Activated gamma-delta T cell (primary cell): ENCODE results near the gene PTPRS.

Experiments used
- DNase-seq: peaks from one replicate; lab custom pipeline; 2025; lab: John Stamatoyannopoulos, UW

PTPRS gene

DNA sequence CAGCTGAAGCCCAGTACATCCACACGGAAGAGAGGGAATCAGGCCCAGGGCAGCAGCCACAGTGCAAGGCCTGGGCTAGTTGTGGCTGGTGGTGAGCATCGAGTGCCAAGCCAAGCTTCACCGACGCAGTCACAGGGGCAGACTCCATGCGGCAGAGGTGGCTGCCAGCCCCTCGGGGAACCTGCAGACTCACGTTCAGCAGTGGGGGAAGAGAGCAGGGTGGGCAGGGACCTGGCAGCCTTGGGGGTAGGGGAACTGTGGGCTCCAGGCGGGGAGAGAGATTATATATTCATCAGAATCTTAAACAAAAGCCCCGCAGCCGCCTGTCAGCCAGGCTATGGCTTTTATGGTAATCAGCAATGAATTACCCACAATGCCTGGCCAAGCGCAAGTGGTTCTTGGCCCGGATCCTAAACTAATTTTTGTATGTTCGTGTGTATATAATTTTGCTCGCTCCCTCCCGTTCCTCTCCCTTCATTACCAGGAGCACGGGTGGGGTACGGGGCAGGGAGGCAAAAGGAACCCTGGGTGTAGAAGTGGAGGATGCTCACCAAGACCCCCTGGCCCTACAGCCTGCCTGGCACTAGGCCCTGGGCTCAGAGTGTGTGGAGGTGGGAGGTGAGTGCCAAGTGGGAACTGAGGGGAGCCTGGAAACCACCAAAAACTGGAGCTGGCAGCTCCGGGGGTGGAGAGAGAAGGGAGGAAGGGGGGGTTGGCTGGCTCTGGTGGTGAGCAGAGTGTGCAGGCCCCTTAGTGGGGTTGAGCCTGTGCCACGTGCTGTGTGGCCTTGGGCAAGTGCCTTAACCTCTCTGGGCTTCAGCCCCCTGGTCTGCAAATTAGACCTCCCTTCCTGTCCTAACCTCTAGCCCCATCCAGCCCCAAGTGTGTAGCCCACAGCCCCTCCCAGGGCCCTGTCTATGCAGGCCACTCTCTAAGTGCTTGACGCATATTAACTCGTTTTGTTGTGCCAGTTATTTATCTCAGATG lies 31.9 kb downstream of the PTPRS start:
- DNase-seq = no peak

DNA sequence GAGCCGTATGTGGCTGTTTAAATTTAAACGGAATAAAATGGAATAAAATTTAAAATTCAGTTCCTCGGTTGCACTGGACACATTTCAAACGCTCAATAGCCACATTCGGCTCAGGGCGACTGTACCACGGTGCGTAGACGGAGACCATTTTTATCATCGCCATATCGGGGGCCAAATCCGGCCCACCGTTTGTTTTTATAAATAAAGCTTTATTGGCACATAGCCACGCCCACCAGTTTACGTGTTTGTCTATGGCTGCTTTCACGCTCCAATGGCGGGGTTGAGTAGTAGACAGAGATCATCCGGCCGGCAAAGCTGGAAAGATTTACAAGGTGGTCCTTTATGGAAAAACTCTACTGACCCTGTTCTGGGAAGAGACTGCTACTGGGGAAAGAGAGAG lies 33.0 kb downstream of the PTPRS start:
- DNase-seq = no peak

DNA sequence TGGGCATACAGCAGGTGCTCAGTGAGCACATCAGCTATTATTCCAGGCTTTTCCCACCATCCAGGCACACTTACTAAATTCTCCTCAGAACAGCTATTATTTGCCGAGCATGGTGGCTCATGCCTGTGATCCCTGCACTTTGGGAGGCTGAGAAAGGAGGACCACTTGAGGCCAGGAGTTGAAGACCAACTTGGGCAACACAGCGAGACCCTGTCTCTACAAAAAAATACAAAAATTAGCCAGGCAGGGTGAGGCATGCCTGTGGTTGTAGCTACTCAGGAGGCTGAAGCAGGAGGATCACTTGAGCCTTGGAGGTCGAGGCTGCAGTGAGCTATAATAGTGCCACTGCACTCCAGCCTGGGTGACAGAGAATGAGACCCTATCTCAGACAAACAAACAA lies 35.4 kb downstream of the PTPRS start:
- DNase-seq = no peak

DNA sequence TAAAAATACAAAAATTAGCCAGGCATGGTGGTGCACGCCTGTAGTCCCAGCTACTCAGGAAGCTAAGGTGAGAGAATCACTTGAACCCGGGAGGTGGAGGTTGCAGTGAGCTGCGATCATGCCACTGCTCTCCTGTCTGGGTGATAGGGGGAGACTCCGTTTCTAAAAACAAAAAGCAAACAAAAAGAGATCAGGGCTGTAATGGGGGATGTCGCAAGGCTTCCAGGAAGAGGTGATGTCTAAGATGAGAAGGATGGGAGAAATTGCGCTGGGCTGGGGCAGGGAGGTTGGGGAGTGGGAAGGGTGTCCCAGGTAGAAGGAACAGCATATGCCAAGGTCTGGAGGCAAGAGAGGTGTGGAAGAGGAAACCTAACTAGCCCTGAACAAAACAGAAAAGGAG lies 36.1 kb downstream of the PTPRS start:
- DNase-seq = no peak

DNA sequence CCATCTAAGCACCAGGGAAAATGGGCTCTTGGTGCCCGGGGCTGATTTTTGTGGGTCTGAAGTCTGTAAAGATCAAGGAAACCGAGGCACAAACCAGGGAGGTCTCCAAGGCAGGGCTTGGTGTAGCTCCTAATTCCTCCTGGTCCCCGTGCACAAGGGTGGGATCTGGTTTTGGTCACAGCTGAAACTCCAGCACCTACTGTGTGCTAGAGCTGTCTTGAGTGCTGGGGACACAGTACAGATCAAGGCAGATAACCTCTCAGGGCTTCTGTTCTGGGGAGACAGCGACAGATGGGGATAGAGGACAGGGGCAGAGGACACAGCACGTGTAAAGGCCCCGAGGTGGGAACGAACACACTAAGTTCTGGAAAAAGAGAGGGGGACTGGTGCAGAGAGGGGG lies 37.4 kb downstream of the PTPRS start:
- DNase-seq = no peak

DNA sequence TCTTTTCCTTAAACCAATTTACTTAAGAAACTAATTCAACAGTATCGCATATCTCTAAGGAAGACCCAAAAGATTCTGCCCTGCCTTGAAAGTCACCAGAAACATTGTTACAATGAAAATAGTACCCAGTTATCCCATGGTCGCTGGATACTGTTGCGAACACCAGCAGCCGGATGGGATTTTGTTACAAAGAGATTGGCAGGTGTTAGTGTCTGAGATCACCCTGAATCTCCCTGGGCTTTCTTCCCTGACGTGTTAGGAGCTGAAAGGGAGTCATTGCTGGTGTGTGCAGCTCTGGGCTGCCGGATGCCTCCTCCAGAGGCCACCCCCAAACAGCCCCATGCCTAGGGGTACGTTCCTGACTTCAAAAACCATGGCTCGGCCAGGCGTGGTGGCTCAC lies 38.2 kb downstream of the PTPRS start:
- DNase-seq = no peak

DNA sequence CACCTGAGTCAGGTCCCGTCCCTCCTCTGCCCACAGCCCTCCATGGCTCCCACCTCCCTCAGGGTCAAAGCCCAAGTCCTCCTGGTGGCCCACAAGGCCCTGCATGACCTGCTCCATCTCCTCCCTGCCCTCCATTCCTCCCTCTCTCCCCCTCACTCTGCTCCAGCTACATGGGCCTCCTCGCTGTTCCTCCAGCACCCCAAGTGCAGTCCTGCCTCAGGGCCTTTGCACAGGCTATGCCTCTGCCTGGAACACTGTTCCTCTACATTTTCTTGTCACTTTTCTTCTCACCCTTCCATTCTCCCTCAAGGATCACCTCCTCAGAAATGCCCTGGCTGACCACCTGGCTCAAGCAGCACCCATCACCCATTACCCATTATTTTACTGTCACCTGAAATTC lies 41.5 kb downstream of the PTPRS start:
- DNase-seq = no peak

DNA sequence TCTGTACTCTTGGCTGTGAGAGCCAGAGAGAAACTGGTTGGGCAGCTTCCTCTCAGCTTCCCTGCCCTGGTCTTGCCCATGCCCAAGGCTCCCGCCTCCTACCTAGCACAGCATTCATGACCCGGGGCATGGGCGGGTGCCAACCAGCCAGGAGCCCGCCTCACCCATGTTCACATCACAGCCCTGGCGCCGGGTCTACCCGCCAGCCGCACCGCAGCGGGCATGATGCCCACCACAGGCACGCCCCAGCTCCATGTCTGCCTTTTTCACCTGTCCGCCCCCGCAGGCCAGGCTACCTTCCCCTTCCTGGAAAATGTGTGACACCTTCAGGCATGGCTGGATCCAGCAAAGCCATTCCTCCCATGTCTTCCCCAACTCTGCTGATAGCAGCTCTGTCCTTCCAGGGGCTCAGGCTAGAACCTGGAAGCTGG lies 42.1 kb downstream of the PTPRS start:
- DNase-seq = no peak

DNA sequence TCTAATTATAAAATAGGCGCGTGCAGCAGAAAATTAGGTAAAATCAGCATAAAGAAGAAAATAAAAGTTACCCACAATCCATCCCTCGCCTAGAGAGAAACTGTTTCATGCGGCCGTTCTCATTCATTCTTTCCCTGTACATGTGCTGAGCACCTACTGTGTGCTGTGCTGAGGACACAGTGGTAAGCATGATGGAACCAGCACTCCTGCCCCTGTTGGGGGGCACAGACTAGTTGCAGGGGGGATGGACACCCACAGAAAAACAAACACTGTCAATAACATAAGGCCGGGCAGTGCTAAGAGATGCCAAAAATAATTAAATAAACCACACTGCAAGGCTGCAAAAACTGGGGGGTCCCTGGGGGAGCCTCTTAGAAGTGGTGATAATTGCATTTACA lies 43.3 kb downstream of the PTPRS start:
- no peak for DNase-seq

DNA sequence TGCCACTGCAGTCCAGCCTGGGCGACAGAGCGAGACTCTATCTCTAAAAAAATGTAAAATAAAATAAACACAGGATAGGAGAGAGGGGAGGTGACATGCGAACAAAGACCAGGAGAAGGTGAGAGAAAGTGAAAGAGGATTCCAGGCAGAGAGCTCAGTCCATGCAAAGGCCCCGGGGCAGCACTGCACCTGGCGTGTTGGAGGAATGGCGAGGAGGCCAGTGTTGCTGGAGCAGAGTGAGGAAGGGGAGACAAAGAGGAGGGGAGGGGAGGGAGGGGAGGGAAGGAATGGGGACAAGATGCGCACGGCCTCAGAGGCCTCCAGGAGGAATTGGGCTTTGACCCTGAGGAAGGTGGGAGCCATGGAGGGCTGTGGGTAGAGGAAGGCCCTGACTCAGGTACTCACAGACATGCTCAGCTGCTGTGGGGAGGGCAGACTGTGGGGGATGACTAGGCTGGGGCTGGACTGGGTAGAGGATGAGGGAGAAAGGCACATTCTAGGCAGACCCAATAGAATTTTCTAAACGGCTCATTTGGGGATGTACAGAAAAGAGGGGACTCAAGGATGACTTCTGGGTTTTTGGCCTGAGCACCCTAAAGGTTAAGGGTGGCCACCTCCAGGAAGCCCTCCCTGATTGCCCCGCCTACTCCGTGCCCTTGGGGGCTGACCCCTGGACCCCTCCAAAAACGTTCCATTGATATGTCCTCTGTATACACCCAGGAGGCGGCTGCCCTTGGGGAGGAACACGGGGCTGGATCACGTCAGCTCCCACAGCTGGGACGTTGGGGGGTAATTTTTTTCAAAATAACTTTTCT lies 43.9 kb downstream of the PTPRS start:
- DNase-seq = no peak

DNA sequence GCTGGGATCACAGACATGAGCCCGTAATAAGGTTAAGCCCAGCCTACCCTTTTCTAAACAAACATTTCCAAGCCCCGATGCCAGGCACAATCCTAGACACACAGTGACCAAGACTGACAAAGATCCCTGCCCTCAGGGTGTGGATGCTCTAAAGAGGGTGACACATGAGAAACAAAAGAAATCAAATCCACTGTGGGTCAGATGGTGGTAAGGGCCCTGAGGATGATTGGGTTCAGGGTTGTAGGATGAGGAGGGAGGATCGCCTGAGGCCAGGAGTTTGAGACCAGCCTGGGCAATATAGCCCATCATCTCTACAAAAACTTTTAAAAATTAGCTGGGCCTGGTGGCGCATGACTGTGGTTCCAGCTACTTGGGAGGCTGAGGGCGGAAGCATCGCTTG lies 44.6 kb downstream of the PTPRS start:
- no peak for DNase-seq

DNA sequence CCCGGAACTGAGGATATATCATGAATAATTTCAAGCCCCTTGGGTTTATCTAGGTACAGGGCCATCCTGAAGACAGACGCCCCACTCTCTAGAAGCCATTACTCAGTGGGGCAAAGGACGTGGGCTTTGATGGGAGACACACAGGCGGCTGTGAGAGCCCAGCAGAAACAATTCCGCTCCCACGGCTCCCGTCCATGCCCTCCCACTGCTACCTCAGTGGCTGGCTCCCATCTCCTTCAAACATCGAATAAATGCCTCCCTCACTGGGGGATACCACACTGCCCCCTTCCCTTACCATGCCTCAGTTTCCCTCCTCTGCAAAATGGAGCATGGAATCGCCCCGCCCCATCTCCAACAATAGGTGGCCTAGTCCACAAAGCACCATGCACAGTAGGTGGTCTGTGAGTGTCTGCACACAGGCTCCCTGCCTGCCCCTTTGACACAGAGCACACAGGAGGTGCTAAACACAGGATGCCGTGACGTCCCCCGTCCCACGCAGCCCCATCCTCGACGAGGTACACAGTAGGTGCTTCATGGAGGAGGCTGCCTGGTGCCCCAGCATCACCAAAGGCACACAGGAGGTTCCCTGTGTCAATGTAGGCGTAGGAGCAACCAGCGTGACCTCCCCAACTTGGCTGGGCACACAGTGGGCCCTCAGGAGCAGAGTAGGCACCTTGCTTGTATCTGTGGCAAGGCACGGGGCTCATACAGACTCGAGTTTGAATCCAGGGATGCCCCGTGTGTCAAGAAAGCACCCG lies 46.0 kb downstream of the PTPRS start:
- DNase-seq = no peak

DNA sequence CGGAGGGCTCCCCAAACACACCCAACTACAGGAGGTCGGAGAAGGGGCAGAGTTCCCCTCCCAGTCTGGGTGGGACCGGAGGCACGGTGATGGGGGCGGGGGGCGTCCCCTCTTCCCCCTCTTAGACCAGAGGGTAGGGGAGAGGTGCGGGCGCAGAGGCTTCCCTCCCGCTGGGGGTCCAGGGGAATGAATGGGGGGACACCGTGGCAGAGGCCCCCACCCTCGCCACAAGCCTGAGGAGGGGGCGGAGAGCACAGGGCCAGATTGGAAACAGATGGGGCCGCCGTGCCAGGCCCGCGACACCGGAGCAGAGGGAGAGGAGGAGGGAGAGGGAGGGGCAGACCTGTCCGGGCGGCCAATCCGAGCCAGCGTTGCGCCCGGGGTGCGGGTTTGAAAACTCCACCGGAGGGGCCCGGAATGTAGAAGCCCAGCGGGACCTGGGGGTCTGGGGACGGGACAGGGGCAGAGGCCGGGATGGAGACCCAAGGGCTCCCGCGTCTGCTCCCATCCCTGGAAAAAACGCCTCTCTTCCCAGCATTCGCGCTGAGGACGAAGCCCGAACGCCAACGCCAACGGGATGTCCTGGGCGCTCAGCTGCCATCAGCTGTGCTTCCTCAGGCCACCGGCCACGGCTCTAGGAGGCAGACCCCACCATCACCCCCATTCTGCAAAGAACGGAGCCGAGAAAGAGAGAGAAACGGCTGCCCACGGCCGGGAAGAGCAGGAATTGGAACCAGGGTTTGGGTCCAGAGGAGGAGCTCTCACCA lies 46.8 kb downstream of the PTPRS start:
- no peak for DNase-seq

DNA sequence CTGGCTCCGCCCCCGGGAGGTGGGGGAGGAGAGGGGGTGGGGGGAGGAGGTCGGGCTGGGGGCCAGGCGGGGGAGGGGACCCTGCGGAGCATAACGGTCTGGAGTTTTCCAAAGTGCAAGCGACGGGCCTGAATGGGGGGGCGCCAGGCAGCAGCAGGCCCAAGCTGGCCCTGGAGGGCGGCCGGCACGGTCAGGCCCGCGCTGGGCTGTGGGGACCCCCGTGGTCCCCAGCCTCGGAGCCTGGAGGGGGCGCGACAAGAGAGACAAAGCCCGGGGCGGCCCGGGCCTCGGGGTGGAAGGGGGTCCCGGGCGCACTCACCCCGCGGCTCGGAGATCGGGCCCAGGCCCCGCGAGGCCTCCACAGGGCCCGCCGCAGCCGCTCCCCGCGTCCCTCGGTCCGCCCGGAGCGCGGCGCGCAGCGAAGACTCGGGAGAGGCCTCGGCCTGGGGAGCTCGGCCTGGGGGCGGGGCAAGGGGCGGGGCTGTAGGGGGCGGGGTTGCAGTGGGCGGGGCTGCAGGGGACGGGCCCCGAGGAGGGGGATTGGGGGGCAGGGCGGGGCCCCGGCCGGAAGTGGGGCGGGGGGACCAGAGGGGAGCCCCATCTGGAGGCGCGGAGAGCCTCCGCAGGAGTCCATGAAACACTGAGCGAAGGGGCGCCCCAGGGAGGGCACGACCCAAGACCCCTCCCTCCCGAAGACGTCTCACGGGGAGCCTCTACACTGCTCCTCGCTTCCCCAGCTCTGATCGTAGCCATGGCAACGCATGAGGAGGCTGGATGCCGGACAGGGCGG lies 47.6 kb downstream of the PTPRS start:
- no peak for DNase-seq

DNA sequence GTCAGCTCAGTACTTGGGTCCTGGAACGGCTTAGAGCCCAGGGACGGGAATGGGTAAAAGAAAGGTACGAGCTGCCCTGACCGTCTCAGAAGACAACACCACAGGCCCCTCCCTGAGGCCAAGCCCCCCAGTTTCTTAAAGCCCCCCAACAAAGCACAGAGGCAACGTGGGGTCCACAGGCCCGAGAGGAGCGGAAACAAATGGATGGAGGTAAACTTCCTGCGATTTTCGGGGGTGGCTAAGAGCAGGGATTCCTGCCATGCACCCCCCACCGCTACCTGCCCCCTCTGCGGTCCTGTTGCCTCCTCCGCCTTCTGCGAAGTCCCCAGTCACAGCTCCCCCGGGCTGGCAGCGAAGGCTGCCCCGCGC lies 48.2 kb downstream of the PTPRS start:
- DNase-seq = no peak

DNA sequence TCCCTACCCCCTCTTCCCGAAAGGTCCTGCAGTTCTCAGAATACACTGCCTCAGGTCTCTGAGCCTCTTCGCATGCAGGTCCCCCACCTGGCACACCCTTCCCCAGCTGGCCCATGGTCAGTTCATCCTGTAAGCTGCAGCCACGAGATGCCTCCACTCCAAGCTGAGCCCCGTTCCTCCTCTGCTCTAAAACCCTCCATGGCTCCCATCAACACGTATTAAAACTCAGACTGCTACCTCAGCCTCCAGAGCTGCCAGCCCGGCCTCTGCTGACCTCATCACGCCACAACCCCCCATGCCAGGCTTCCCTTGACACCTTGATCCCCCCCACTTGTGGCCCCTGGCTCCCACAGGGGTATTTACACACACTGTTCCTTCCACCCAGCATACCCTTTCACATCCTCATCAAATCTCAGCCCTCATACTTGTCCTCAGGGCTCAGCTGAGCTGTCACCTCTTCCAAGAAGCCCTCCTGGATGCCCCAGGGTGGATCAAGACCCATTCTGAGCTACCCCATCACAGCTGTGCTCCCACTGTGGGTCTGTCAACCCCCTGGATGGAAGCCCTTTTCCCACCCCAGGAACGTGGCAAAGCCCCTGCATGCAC lies 48.9 kb downstream of the PTPRS start:
- no peak for DNase-seq
